IPS-20b (cell line): Measurements from ENCODE around the gene MDH2.
"Not testable (repeated sequence)": the region's sequence is repeated elsewhere in the genome, so short reads cannot be mapped to it uniquely, and the experiment has no call there.

ENCODE experiments used
- H3K27ac ChIP-seq: one replicate; pipeline ENCODE4 v1.5.1; 2013; ENCODE audit warnings: low read length
- H3K27me3 ChIP-seq: 2 replicates; pipeline ENCODE4 v1.6.1; 2013; ENCODE audit warnings: mild to moderate bottlenecking, low read length, inconsistent platforms; ENCODE audit not compliant: insufficient read depth
- H3K36me3 ChIP-seq: 2 replicates; pipeline ENCODE4 v1.6.1; 2013; ENCODE audit warnings: low read depth, mild to moderate bottlenecking, inconsistent platforms, low read length, moderate library complexity; ENCODE audit not compliant: insufficient read depth
- H3K4me1 ChIP-seq: 2 replicates; pipeline ENCODE4 v1.6.1; 2013; ENCODE audit warnings: mild to moderate bottlenecking, control low read depth, inconsistent platforms, low read length, moderate library complexity; ENCODE audit not compliant: insufficient read depth
- H3K4me3 ChIP-seq: 2 replicates; pipeline ENCODE4 v1.5.1; 2013; ENCODE audit warnings: mild to moderate bottlenecking, low read length, inconsistent platforms
- H3K9ac ChIP-seq: 2 replicates; pipeline ENCODE4 v1.6.1; 2013; ENCODE audit warnings: low read depth, mild to moderate bottlenecking, inconsistent platforms, low read length, moderate library complexity
- H3K9me3 ChIP-seq: 2 replicates; pipeline ENCODE4 v1.6.1; 2013; ENCODE audit warnings: mild to moderate bottlenecking, low read depth, low read length, inconsistent platforms; ENCODE audit not compliant: insufficient read depth

Gene MDH2

GRCh38 chr7:76018520-76018919, 29.4 kb upstream of the MDH2 start:
- H3K27me3 ChIP-seq, result not testable (repeated sequence)
- peaks cover 17% of the 10 kb centered on the region for H3K36me3 ChIP-seq

DNA sequence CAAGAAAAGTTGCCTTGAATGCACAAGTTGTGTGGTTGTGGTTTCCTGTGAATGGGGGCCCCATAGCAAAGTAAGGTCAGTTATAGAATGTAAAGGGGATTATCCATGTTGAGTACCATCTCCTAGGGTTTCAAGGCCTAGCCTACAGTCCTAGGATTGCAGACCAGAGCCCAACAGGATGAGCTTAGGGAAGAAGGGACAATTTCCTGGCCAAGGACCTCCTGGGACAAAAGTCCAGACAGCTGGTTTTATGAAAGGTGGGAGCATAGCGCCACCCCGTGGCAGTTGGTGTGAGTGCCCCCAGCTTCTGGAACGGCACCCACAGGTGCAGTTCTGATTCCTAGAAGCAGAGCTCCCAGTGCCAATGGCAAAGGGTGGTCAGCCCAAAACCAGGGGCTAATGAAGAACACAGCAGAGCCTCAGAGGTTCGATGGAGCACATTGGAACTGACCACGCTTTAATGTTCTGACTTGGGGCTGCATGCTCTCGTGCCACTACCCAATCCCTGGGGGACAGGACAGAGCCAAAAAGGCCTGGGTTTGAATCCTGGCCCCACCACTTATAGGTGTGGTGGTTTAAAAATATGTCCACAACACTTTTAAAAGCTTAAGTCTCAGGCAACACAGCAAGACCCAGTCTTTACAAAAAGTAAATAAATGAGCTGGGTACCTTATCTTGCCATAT, 27.7 kb upstream of the MDH2 start:
- Histone ChIP-seq H3K9me3 (no peaks in the 10 kb centered on the region), H3K4me3 (no peak overlapping the region), H3K36me3 (peaks cover 15% of the 10 kb centered on the region), H3K27ac (no peak overlapping the region), H3K27me3 (no peaks in the 10 kb centered on the region), H3K4me1 (no peaks in the 10 kb centered on the region), H3K9ac (no peak overlapping the region)

More at GRCh38 chr7:76018520-76018919, 29.4 kb upstream of the MDH2 start:
- not testable (repeated sequence) for H3K9me3 ChIP-seq, H3K4me3 ChIP-seq, H3K27ac ChIP-seq, H3K9ac ChIP-seq, H3K4me1 ChIP-seq

DNA sequence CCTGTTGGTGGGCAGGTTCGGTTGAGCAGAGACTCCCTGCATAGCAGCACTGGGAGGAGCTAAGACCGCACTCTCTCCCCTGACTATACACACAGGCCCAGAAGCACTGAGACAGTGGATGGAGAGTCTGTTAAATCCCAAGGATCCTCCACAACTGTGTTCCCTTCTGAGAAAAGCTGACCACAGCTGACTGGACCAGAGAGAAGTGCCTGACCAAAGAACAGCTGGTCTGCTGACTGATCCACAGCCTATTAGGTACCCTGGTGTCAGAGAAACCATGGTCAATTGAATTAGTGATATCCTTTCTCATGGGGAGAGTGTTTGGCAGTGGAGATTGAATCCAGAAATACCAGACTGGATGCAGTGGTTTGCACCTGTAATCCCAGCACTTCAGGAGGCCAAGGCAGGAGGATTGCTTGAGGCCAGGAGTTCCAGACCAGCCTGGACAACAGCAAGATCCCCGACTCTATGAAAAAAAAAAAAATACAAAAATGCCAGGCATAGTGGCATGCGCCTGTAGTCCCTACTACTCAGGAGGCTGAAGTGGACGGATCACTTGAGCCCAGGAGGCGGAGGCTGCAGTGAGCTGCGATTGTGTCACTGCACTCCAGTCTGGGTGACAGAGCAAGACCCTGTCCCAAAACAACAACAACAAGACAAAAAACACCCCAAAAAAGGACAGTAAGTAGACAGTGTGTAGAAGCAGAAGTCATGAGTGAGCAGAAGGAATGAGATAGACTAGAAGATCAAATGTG, 25.7 kb upstream of the MDH2 start:
- peaks cover 15% of the 10 kb centered on the region for H3K36me3 ChIP-seq
- H3K4me3 ChIP-seq, result no peak overlapping the region
- no peak overlapping the region for H3K27ac ChIP-seq
- H3K9ac ChIP-seq, result no peak overlapping the region
- H3K4me1 ChIP-seq, result no peaks in the 10 kb centered on the region
- H3K27me3 ChIP-seq, result no peaks in the 10 kb centered on the region
- H3K9me3 ChIP-seq, result no peaks in the 10 kb centered on the region

DNA sequence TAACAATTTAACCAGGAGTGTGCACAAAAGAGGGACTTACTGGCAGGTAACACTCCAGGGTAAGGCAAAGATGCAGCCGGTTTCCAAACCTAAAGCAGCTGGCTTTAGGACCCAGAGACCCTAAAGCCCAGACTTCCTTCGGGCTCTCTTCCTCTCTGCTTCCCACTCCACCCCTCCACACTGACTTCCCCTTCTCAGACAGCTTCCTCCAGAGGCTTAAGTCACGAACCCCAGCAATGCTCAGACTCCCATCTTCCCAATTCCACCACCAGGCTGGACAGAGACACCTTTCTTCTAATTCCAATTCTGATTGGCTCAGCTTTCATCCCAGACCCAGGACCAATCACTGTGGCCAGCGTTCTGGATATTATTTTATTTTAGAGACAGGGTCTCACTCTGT, 24.9 kb upstream of the MDH2 start:
- no peaks in the 10 kb centered on the region for H3K27me3 ChIP-seq
- H3K9ac ChIP-seq, result no peak overlapping the region
- no peak overlapping the region for H3K4me3 ChIP-seq
- H3K4me1 ChIP-seq, result no peaks in the 10 kb centered on the region
- no peak overlapping the region for H3K27ac ChIP-seq
- peaks cover 15% of the 10 kb centered on the region for H3K36me3 ChIP-seq
- H3K9me3 ChIP-seq, result no peaks in the 10 kb centered on the region

DNA sequence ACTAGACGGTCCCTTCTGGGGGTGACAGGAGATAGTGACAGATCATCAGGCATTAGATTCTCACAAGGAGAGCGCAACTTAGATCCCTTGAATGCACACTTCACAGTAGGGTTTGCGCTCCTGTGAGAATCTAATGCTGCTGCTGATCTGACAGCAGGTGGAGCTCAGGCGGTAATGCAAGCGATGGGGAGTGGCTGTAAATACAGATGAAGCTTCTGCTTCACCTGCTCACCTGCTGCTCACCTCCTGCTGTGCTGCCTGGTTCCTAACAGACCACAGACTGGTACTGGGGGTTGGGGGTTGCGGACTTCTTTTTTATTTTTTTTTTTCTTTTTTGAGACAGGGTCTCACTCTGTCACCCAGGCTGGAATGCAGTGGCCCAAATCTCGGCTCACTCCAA, 18.2 kb upstream of the MDH2 start:
- not testable (repeated sequence) for H3K4me1 ChIP-seq, H3K27ac ChIP-seq, H3K9ac ChIP-seq, H3K9me3 ChIP-seq, H3K27me3 ChIP-seq, H3K4me3 ChIP-seq, H3K36me3 ChIP-seq

DNA sequence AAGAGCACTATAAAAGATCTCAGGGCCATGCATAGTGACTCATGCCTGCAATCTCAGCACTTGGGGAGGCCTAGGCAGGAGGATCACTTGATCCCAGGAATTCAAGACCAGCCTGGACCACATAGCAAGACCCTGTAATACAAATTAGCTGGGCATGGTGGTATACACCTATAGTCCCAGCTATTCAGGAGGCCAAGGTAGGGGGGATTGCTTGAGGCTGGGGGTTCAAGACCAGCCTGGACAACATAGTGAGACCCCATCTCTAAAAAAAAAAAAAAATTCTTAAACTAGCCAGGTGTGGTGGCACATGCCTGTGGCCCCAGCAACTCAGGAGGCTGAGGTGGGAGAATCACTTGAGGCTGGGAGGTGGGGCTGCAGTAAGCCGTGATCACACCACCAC, 15.9 kb upstream of the MDH2 start:
- no peak overlapping the region for H3K27ac ChIP-seq
- peaks cover 5% of the 10 kb centered on the region; the same call in 1 of the 2 replicates for H3K36me3 ChIP-seq
- no peaks in the 10 kb centered on the region for H3K9me3 ChIP-seq
- H3K4me1 ChIP-seq, result no peaks in the 10 kb centered on the region
- H3K9ac ChIP-seq, result no peak overlapping the region
- no peak overlapping the region for H3K4me3 ChIP-seq
- no peaks in the 10 kb centered on the region for H3K27me3 ChIP-seq

- Histone ChIP-seq H3K4me1 (no peaks in the 10 kb centered on the region), H3K9me3 (no peaks in the 10 kb centered on the region), H3K27ac (no peak overlapping the region), H3K4me3 (no peak overlapping the region), H3K9ac (no peak overlapping the region), H3K27me3 (no peaks in the 10 kb centered on the region), H3K36me3 (no peaks in the 10 kb centered on the region)
These were observed 10.6 kb upstream of the MDH2 start for GRCh38 chr7:76037310-76037709.

- no peak overlapping the region for H3K27ac ChIP-seq
- H3K27me3 ChIP-seq, result no peaks in the 10 kb centered on the region
- H3K4me3 ChIP-seq, result no peak overlapping the region
- H3K4me1 ChIP-seq, result no peaks in the 10 kb centered on the region
- no peak overlapping the region for H3K9ac ChIP-seq
- H3K36me3 ChIP-seq, result no peaks in the 10 kb centered on the region
- no peaks in the 10 kb centered on the region for H3K9me3 ChIP-seq
These were observed 7.8 kb upstream of the MDH2 start for GRCh38 chr7:76040126-76040525.

- Histone ChIP-seq H3K36me3 (no peaks in the 10 kb centered on the region), H3K9ac (no peak overlapping the region), H3K4me1 (no peaks in the 10 kb centered on the region), H3K27ac (no peak overlapping the region), H3K4me3 (no peak overlapping the region), H3K27me3 (no peaks in the 10 kb centered on the region), H3K9me3 (no peaks in the 10 kb centered on the region)
These were observed 3.5 kb upstream of the MDH2 start for GRCh38 chr7:76044375-76044865.

DNA sequence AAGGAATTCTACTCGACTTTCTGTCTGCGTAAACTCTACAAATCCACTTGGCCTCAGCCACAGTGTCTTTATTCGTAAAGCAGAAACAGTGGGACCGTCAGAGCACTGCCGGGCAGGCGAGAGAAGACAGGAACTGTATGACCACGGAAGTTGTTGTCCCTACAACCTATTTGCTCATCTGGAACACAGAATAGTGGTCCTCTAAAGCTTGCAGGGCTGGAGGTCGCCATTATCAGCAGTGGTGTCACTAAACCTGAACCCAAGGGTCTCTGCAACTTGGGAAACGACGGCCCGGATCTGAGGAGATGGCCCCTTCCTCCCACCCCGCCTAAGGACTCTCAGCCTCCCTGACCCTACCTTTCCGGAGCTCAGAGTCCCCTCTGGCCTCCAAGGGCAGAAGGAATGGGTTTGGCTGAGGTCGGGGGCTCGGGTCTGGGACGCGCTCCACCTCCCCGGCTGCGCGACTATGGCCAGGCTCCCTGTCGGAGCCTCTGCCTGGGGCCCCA, 548 bp upstream of the MDH2 start:
- H3K27ac ChIP-seq, result peak overlapping the region; percentile 50
- no peaks in the 10 kb centered on the region for H3K27me3 ChIP-seq
- peaks cover 10% of the 10 kb centered on the region for H3K36me3 ChIP-seq
- peak overlapping the region; percentile 100 for H3K4me3 ChIP-seq
- no peaks in the 10 kb centered on the region for H3K4me1 ChIP-seq
- peak overlapping the region; percentile 99 for H3K9ac ChIP-seq
- no peaks in the 10 kb centered on the region for H3K9me3 ChIP-seq

DNA sequence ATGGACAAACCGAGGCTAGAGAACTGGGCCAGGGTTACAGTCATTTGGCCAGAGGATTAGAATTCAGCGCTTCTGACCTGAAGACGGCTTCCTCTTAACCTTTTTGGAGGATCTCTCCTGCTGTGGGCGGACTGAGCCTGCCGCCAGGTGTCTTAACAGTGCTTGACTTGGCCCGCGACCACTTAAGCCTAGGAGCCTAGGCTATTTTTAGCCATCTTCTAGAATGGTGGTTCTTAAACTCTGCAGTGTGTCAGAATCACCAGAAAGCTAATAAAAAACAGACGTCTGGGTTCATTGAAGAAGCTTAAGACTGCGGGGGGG, 722 bp downstream of the MDH2 start:
- Histone ChIP-seq H3K4me1 (no peaks in the 10 kb centered on the region; the same call in 1 of the 2 replicates), H3K27me3 (no peaks in the 10 kb centered on the region), H3K9me3 (no peaks in the 10 kb centered on the region), H3K9ac (peak overlapping the region; percentile 99), H3K4me3 (peak overlapping the region; percentile 100), H3K36me3 (peaks cover 22% of the 10 kb centered on the region), H3K27ac (peak overlapping the region; percentile 85)

GRCh38 chr7:76049295-76049694, 1.4 kb downstream of the MDH2 start:
- peak overlapping the region; percentile 100 for H3K4me3 ChIP-seq
- peak overlapping the region; percentile 99; the same call in 1 of the 2 replicates for H3K9ac ChIP-seq
- peaks cover 28% of the 10 kb centered on the region for H3K36me3 ChIP-seq
- H3K4me1 ChIP-seq, result no peaks in the 10 kb centered on the region; the same call in 1 of the 2 replicates
- no peak overlapping the region for H3K27ac ChIP-seq
- H3K9me3 ChIP-seq, result no peaks in the 10 kb centered on the region
- H3K27me3 ChIP-seq, result no peaks in the 10 kb centered on the region
